Cerebellar cortex (tissue), 1 donor: ENCODE data around the gene CD4.

ENCODE experiments used
- DNase-seq: peaks from one replicate; pipeline ENCODE4 v3.0.0-alpha.2; 2015; ENCODE audit warnings: low spot score

CD4 gene

GRCh38 chr12:6816598-6816997 is 27.3 kb downstream of the CD4 start:
- no peak for DNase-seq

GRCh38 chr12:6817098-6817497 is 27.8 kb downstream of the CD4 start:
- no peak for DNase-seq

- DNase-seq, result no peak
Observed at GRCh38 chr12:6817662-6818157, 28.4 kb downstream of the CD4 start.

GRCh38 chr12:6818222-6818621 is 28.9 kb downstream of the CD4 start:
- peak; percentile 20 for DNase-seq

GRCh38 chr12:6818645-6819044 is 29.3 kb downstream of the CD4 start:
- DNase-seq, result no peak

GRCh38 chr12:6819106-6820030 is 30.0 kb downstream of the CD4 start:
- no peak for DNase-seq

GRCh38 chr12:6820166-6820565 is 30.8 kb downstream of the CD4 start:
- DNase-seq, result peak; percentile 62

GRCh38 chr12:6821591-6822425 is 32.5 kb downstream of the CD4 start, which contains the start of gene GPR162:
GPR162 (plus strand) TSS chr12:6821821; CDS start chr12:6823899, 2,078 bp downstream.
- DNase-seq, result peak; percentile 79

- peak; percentile 35 for DNase-seq
Observed at GRCh38 chr12:6822426-6823135, 33.3 kb downstream of the CD4 start.

- peak; percentile 36 for DNase-seq
Observed at GRCh38 chr12:6823182-6824084, 34.1 kb downstream of the CD4 start.

- DNase-seq, result peak; percentile 61
Observed at GRCh38 chr12:6824085-6824775, 34.9 kb downstream of the CD4 start.

GRCh38 chr12:6824901-6825381 is 35.6 kb downstream of the CD4 start:
- peak; percentile 54 for DNase-seq

- peak; percentile 95 for DNase-seq
Observed at GRCh38 chr12:6825398-6826124, 36.2 kb downstream of the CD4 start.

- peak; percentile 18 for DNase-seq
Observed at GRCh38 chr12:6826125-6826733, 36.9 kb downstream of the CD4 start.

- no peak for DNase-seq
Observed at GRCh38 chr12:6826734-6827436, 37.6 kb downstream of the CD4 start.

GRCh38 chr12:6827437-6827911 is 38.1 kb downstream of the CD4 start:
- peak; percentile 96 for DNase-seq

GRCh38 chr12:6827982-6828780 is 38.9 kb downstream of the CD4 start, which contains the start of gene P3H3:
P3H3 (plus strand) TSS chr12:6828407; CDS start chr12:6828441, 34 bp downstream.
- DNase-seq, result peak; percentile 69
